CD4-positive, alpha-beta T cell treated with Interleukin-12 subunit alpha and Interleukin-12 subunit beta, for 1 hour (primary cell): ENCODE measurements around the gene NRG2.

ENCODE experiments used
- DNase-seq: peaks from one replicate; pipeline ENCODE4 v3.0.0-alpha.2; 2020

The NRG2 gene

GRCh38 chr5:139807647-139808030, 235.5 kb downstream of the NRG2 start:
- DNase-seq: no peak

DNA sequence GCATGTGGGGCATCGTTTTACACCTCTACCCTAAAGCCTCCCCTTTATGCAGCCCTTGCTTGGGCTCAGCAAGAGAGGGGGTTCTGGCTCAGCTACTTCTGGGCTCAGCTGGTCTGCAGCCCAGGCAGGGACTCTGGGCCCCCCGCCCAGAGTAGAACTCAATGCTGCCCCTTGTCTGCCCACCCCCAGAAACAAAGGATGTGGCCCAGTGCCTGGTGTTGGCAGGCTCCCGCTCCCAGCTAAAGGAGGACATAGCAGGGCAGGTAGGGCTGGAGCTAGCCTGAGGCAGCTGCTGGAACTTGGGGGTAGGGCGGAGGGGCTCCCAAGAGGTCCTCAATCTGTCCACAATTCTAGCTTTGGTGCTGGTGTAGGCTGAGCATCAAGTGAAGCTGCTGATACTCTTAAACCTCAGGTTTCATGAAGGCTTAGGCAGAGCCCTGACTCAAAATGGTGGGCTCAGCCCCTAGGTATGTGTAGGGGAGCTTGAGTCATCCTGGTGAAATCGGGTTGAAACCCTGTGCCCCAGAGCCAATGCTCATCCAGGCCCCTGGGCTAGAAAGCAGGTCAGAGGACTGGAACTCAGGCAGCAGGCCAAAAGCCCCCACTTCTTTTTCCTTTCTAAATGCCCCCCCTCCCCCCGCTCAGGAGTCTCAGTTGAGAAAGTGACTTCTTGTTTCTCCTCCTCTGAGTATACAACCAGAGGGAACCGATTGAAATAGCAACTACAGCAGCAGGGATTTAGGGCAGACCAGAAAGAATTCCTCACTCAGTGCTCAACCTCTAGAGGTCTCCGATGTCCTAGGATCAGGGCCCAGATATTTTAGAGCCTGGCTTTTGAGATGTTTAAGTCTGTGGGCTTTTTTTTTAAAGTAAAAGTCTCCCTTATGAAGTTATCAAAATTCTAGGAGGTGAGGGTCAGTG, 236.1 kb downstream of the NRG2 start:
- no peak for DNase-seq

GRCh38 chr5:139806111-139806510, 237.0 kb downstream of the NRG2 start:
- DNase-seq: no peak

- no peak for DNase-seq
These were observed 237.6 kb downstream of the NRG2 start for GRCh38 chr5:139805545-139805944.

- DNase-seq: no peak
These were observed 238.2 kb downstream of the NRG2 start for GRCh38 chr5:139804800-139805397.

- no peak for DNase-seq
These were observed 239.1 kb downstream of the NRG2 start for GRCh38 chr5:139803978-139804377.

DNA sequence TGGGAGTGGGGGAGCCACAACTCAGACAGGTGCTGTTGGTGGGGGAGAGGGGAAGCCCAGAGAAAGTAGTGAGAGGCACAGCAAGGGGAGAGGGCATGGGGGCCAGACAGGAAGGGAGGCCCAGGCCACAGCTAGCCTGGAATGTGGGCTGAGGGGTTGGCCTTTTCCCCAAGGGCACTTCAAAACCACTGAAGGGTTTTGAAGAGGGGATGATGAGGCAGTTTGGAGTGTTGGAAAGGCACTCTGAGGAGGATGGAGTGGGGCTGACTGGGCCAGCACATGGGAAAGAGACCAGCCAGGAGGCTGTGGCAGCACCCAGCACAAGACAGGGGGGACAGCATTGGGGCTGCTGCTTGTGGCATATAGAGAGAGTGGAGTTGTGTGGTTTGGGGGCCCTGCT, 243.7 kb downstream of the NRG2 start:
- no peak for DNase-seq

DNA sequence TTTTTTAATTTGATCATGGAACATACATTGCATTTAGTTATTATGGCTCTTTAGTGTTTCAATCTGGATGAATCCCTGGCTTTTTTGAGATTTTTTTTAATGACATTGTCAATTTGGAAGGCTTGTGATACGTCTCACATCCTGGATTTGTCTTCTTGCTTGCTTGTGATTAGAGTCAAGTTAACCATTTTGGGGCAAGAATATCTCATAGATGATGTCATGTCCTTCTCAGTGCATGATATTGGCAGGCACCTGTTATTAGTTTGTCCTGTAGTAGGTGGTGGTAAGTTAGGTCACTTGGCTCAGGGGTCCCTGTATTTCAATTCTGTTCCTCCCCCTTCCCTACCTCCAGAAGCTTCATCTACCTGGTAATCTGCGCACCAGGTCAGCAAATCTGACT, 244.2 kb downstream of the NRG2 start:
- DNase-seq: no peak

DNA sequence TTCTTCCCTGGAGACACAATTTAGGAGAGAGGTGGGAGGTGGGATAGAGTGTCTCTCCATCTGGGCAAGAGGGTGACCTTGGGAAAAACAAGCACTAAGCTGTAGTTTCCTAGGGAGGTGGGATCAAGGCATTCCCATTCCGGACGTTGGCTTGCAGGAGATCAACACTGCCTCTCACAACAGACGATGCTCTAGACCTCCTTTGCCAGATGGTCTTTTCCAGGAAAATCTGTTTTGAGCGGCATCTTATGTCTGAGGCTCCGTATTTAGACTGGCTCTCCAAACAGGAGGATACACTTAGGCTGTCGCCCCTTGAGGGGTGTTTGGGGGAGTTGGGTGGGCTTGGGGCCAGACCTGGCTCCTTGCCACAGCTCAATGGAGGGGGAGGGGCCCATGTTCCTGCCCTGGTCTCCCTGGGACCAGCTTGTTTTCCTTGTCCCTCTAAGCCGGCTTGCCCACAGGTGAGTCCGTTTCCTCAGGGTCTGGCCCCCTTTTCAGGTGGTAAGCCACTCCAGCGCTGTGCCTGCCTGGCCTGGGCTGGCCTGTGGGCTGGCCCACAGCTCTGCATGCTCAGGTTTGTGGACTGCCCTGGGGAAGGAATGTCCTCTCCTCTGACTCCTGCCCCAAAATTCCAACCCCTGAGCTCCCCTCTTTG, 245.1 kb downstream of the NRG2 start:
- DNase-seq: no peak

DNA sequence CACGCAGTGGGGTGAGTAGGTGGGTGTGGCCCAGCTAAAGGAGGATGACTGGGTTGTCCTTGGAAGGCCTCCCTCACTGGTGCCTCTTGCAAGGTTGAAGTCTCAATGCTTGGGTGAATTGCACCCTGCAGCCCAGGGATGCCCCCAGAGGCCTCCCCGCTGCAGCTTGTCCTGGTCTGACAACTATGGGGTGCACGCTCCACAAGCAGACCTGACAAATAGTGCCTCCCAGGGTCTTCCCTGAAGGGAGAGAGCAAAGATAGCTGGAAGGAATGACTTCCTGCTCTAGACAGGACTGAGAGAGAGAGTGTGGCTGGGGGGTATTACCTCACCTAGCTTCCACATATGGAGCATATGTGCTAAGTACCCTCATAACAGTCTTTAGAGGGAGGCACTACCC, 245.8 kb downstream of the NRG2 start:
- no peak for DNase-seq
